ENCODE data around the gene COX5B.

COX5B gene

DNA sequence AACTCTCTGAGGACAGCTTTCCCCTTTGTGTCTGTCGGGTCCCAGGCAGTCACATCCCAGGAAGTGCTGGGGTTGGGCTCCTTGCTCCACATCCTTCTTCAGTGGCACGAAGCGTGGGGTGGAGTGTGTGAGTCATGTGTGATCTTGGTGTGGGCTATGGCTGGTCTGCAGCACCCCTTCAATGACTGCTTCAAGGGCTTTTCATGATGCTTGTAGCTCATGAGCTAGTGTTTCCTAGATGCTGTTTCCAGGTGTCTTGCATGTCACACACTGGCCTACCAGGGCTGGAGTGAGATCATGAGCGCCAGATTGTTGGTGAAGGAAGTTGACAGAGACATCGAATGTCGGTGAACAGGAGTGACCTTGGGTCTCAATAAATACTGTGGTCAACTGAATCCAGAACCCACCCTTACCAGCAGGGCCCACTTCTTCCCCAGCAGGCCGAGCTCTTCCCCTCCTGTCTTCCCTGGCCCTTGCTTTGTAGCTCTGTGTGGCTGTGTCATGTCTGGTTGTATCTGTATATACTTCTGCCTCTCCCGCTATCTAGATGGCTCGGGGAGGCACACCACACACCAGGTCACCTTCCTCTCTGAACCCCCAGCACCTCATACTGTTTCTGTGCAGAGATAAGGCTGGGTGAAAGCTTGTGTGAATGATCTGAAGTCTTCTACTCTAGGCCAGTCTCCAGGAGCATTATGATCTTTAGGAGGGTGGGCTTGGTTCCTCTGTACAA, 27.5 kb downstream of the COX5B start:
- Histone ChIP-seq H3K27ac (no peak overlapping the region), H3K4me3 (ENCODE audit: low read depth, low read length) (no peak overlapping the region), H3K9me3 (ENCODE audit: severe bottlenecking) (no peaks in the 10 kb centered on the region), H3K27me3 (ENCODE audit: insufficient read depth, low read depth, severe bottlenecking) (no peaks in the 10 kb centered on the region), H3K36me3 (no peaks in the 10 kb centered on the region)
- TF ChIP-seq, protein P1, sequence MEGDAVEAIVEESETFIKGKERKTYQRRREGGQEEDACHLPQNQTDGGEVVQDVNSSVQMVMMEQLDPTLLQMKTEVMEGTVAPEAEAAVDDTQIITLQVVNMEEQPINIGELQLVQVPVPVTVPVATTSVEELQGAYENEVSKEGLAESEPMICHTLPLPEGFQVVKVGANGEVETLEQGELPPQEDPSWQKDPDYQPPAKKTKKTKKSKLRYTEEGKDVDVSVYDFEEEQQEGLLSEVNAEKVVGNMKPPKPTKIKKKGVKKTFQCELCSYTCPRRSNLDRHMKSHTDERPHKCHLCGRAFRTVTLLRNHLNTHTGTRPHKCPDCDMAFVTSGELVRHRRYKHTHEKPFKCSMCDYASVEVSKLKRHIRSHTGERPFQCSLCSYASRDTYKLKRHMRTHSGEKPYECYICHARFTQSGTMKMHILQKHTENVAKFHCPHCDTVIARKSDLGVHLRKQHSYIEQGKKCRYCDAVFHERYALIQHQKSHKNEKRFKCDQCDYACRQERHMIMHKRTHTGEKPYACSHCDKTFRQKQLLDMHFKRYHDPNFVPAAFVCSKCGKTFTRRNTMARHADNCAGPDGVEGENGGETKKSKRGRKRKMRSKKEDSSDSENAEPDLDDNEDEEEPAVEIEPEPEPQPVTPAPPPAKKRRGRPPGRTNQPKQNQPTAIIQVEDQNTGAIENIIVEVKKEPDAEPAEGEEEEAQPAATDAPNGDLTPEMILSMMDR (IDR thresholded peaks at IDR 0.05; ENCODE audit: low read depth, low read length): no peak
- no peak for DNase-seq

DNA sequence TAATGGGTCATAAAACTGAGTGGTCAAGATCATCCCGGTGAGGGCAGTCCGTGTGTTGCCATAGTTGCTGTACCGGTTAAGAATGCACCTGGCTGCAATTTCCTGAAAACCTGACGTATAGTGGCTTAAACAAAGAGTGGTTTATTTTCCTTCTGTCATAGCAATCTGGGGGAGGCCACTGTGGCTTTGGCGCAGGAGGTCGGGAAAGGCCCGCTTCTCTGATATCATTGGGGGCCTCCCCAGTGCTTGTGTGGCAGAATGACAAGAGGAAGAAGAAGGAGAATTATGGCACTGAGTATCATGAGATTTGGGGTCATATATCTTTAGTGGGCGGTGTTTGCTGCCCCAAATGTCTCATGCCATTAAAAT, 28.0 kb downstream of the COX5B start:
- Histone ChIP-seq H3K9me3 (ENCODE audit: severe bottlenecking) (no peaks in the 10 kb centered on the region), H3K27me3 (ENCODE audit: insufficient read depth, low read depth, severe bottlenecking) (no peaks in the 10 kb centered on the region), H3K4me3 (ENCODE audit: low read depth, low read length) (no peak overlapping the region), H3K36me3 (no peaks in the 10 kb centered on the region), H3K27ac (no peak overlapping the region)
- no peak for DNase-seq
- TF ChIP-seq, protein P1 (IDR thresholded peaks at IDR 0.05; ENCODE audit: low read depth, low read length): no peak

- no peak for DNase-seq
- Histone ChIP-seq H3K9me3 (ENCODE audit: severe bottlenecking) (no peaks in the 10 kb centered on the region), H3K27me3 (ENCODE audit: insufficient read depth, low read depth, severe bottlenecking) (no peaks in the 10 kb centered on the region), H3K4me3 (ENCODE audit: low read depth, low read length) (no peak overlapping the region), H3K27ac (no peak overlapping the region), H3K36me3 (no peaks in the 10 kb centered on the region)
- TF ChIP-seq, protein P1 (IDR thresholded peaks at IDR 0.05; ENCODE audit: low read depth, low read length): no peak
Observed at GRCh38 chr2:97675430-97676113, 29.7 kb downstream of the COX5B start.

DNA sequence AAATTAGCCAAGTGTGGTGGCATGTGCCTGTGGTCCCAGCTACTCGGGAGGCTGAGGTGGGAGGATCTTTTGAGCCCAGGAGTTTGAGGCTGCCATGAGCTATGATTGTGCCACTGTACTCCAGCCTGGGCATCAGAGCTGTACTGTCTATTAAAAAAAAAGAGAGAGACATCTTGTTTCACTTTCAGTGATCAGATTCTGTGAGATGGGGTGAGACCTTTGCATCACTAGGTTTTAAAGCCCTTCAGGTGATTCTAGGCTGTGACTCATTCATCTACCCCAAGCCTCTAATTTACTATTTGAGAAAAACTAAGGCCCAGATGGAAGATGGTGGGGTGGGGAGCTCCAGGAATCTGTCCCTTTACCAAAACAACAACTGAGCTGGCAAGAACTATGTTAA, 30.8 kb downstream of the COX5B start:
- H3K36me3 ChIP-seq: no peaks in the 10 kb centered on the region
- DNase-seq: no peak
- no peak overlapping the region for H3K4me3 ChIP-seq (ENCODE audit: low read depth, low read length)
- H3K9me3 ChIP-seq (ENCODE audit: severe bottlenecking): no peaks in the 10 kb centered on the region
- no peak overlapping the region for H3K27ac ChIP-seq
- H3K27me3 ChIP-seq (ENCODE audit: insufficient read depth, low read depth, severe bottlenecking): no peaks in the 10 kb centered on the region
- TF ChIP-seq, protein P1 (IDR thresholded peaks at IDR 0.05; ENCODE audit: low read depth, low read length): no peak

DNA sequence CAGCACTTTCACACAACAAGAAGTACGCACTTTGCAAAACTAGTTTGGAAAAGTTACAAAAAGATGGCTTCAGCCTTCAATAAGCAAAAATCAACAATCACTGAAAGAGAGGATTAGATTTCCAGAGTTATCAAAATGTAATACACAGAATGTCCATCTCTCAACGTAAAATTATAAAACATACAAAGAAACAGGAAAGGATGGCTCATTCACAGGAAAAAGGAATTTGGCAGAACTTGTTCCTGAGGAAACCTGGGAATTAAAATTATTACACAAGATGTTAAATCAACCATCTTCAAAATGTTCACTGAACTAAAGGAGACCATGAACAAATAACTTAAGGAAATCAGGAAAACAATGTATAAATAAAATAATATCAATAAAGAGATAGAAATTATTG, 31.6 kb downstream of the COX5B start:
- Histone ChIP-seq H3K27me3 (ENCODE audit: insufficient read depth, low read depth, severe bottlenecking) (no peaks in the 10 kb centered on the region), H3K36me3 (no peaks in the 10 kb centered on the region), H3K4me3 (ENCODE audit: low read depth, low read length) (no peak overlapping the region), H3K9me3 (ENCODE audit: severe bottlenecking) (no peaks in the 10 kb centered on the region), H3K27ac (no peak overlapping the region)
- TF ChIP-seq, protein P1 (IDR thresholded peaks at IDR 0.05; ENCODE audit: low read depth, low read length): no peak
- DNase-seq: no peak
